Cardiac muscle cell (in vitro differentiated cells and primary cell): ENCODE measurements around the gene WDR70. TPM values are rescaled to one million over a fixed set of nuclear protein-coding genes. Genes with fewer than 3 reads are reported as not detected.

Experiments
- DNase-seq, 2 donors: peaks; one replicate each; pipeline versions ENCODE4 v3.0.0 to v3.0.0-alpha.2; 2010 to 2017; ENCODE audit warnings: low read depth in 1 of 2, low spot score in 1 of 2
- H3K27ac ChIP-seq: fragments of 200-600 bp; sonication (generic); 2 replicates; pipeline ENCODE4 v1.5.1; 2016
- H3K27me3 ChIP-seq: fragments of 200-600 bp; sonication (generic); 2 replicates; pipeline ENCODE4 v1.6.0; 2016; ENCODE audit warnings: control low read depth
- H3K36me3 ChIP-seq: fragments of 200-600 bp; sonication (generic); 2 replicates; pipeline ENCODE4 v1.5.1; 2016; ENCODE audit warnings: control low read depth
- H3K4me1 ChIP-seq: fragments of 200-600 bp; sonication (generic); 2 replicates; pipeline ENCODE4 v1.8.1; 2017; ENCODE audit warnings: low read depth, mild to moderate bottlenecking, mixed run types
- H3K4me3 ChIP-seq: fragments of 200-600 bp; sonication (generic); 2 replicates; pipeline ENCODE4 v1.5.1; 2016; ENCODE audit warnings: mild to moderate bottlenecking
- H3K9me3 ChIP-seq: fragments of 200-600 bp; sonication (generic); 2 replicates; pipeline ENCODE4 v1.5.1; 2017; ENCODE audit warnings: low read depth, mild to moderate bottlenecking, control low read depth
- CTCF ChIP-seq: IDR thresholded peaks from 2 replicates; pipeline ENCODE4 v1.5.1; 2012; ENCODE audit warnings: low read depth, mild to moderate bottlenecking, low read length
- polyA plus RNA-seq: library from polyadenylated mRNA; unstranded; fragments of >200 nt; fragmentation: Nextera tagmentation; extraction: Ambion mirVana; gene quantifications from 2 replicates; pipeline ENCODE4 v1.2.1, GENCODE V29; 2016
- total RNA-seq: library from RNA; depleted of rRNA; stranded (reverse); fragments of >200 nt; gene quantifications from 2 replicates; pipeline ENCODE4 v1.2.3, GENCODE V29; 2016

WDR70 gene
- total and polyA plus RNA-seq, 2 experiments from 2014 or later = 21.8 to 22.7 TPM

- no peak for DNase-seq
- H3K4me1 ChIP-seq = no peaks in the 10 kb centered on the region
- H3K27ac ChIP-seq = no peak overlapping the region
- TF ChIP-seq CTCF = no peak
- H3K36me3 ChIP-seq = no peaks in the 10 kb centered on the region
- H3K9me3 ChIP-seq = no peaks in the 10 kb centered on the region
- no peak overlapping the region for H3K4me3 ChIP-seq
- H3K27me3 ChIP-seq = no peaks in the 10 kb centered on the region
These were observed 388.1 kb downstream of the WDR70 start for GRCh38 chr5:37767251-37767650.

- no peak for TF ChIP-seq CTCF
- Histone ChIP-seq H3K4me3 (no peak overlapping the region), H3K27ac (no peak overlapping the region), H3K27me3 (no peaks in the 10 kb centered on the region), H3K9me3 (no peaks in the 10 kb centered on the region), H3K4me1 (no peaks in the 10 kb centered on the region), H3K36me3 (no peaks in the 10 kb centered on the region)
- no peak for DNase-seq
These were observed 388.8 kb downstream of the WDR70 start for GRCh38 chr5:37767961-37768360.

- Histone ChIP-seq H3K27ac (no peak overlapping the region), H3K27me3 (no peaks in the 10 kb centered on the region), H3K9me3 (no peaks in the 10 kb centered on the region), H3K36me3 (no peaks in the 10 kb centered on the region), H3K4me3 (no peak overlapping the region), H3K4me1 (no peaks in the 10 kb centered on the region)
- no peak for DNase-seq
- TF ChIP-seq CTCF = no peak
These were observed 389.3 kb downstream of the WDR70 start for GRCh38 chr5:37768371-37768770.

- Histone ChIP-seq H3K27me3 (no peaks in the 10 kb centered on the region), H3K4me1 (no peaks in the 10 kb centered on the region), H3K27ac (no peak overlapping the region), H3K4me3 (no peak overlapping the region), H3K36me3 (no peaks in the 10 kb centered on the region), H3K9me3 (no peaks in the 10 kb centered on the region)
- no peak for TF ChIP-seq CTCF
- no peak for DNase-seq
These were observed 390.0 kb downstream of the WDR70 start for GRCh38 chr5:37769108-37769507.

- Histone ChIP-seq H3K36me3 (no peaks in the 10 kb centered on the region), H3K4me1 (no peaks in the 10 kb centered on the region), H3K27ac (no peak overlapping the region), H3K9me3 (no peaks in the 10 kb centered on the region), H3K27me3 (no peaks in the 10 kb centered on the region), H3K4me3 (no peak overlapping the region)
- no peak for DNase-seq
- TF ChIP-seq CTCF = no peak
These were observed 390.7 kb downstream of the WDR70 start for GRCh38 chr5:37769840-37770239.

- no peak for TF ChIP-seq CTCF
- DNase-seq = no peak
- H3K4me1 ChIP-seq = no peaks in the 10 kb centered on the region
- H3K4me3 ChIP-seq = no peak overlapping the region
- H3K36me3 ChIP-seq = no peaks in the 10 kb centered on the region
- no peaks in the 10 kb centered on the region for H3K9me3 ChIP-seq
- no peak overlapping the region for H3K27ac ChIP-seq
- no peaks in the 10 kb centered on the region for H3K27me3 ChIP-seq
These were observed 391.7 kb downstream of the WDR70 start for GRCh38 chr5:37770786-37771185.
